Dedifferentiated amniotic fluid mesenchymal stem cell (primary cell): Measurements from ENCODE around the gene BCAP29.

Experiments
- DNase-seq: peaks from one replicate; pipeline ENCODE4 v3.0.0-alpha.2; 2016; ENCODE audit errors: extremely low spot score

Gene BCAP29

GRCh38 chr7:107582875-107583274 lies 2.8 kb downstream of the BCAP29 start:
- DNase-seq: no peak

GRCh38 chr7:107584716-107585115 lies 4.7 kb downstream of the BCAP29 start:
- DNase-seq: no peak

- no peak for DNase-seq
These were observed 8.6 kb downstream of the BCAP29 start for GRCh38 chr7:107588529-107589130.

GRCh38 chr7:107591421-107591820 lies 11.4 kb downstream of the BCAP29 start:
- DNase-seq: no peak

GRCh38 chr7:107592361-107593024 lies 12.4 kb downstream of the BCAP29 start:
- peak; percentile 54 for DNase-seq

- DNase-seq: no peak
These were observed 13.0 kb downstream of the BCAP29 start for GRCh38 chr7:107593025-107593410.

- DNase-seq: peak; percentile 81
These were observed 15.1 kb downstream of the BCAP29 start for GRCh38 chr7:107594961-107595737.

- DNase-seq: no peak
These were observed 17.0 kb downstream of the BCAP29 start for GRCh38 chr7:107596881-107597581.

GRCh38 chr7:107597582-107597916 lies 17.5 kb downstream of the BCAP29 start:
- DNase-seq: no peak

- no peak for DNase-seq
These were observed 17.9 kb downstream of the BCAP29 start for GRCh38 chr7:107597953-107598352.

GRCh38 chr7:107599262-107599661 lies 19.2 kb downstream of the BCAP29 start:
- DNase-seq: no peak

GRCh38 chr7:107600816-107601215 lies 20.8 kb downstream of the BCAP29 start:
- DNase-seq: no peak

GRCh38 chr7:107605218-107605815 lies 25.3 kb downstream of the BCAP29 start:
- no peak for DNase-seq

GRCh38 chr7:107606303-107606702 lies 26.3 kb downstream of the BCAP29 start:
- no peak for DNase-seq

GRCh38 chr7:107609811-107610261 lies 29.8 kb downstream of the BCAP29 start:
- no peak for DNase-seq

- DNase-seq: no peak
These were observed 30.3 kb downstream of the BCAP29 start for GRCh38 chr7:107610323-107610722.

GRCh38 chr7:107613439-107613838 lies 33.4 kb downstream of the BCAP29 start:
- DNase-seq: no peak

GRCh38 chr7:107613948-107614347 lies 33.9 kb downstream of the BCAP29 start:
- no peak for DNase-seq

GRCh38 chr7:107614425-107614824 lies 34.4 kb downstream of the BCAP29 start:
- DNase-seq: peak; percentile 39

- DNase-seq: no peak
These were observed 36.0 kb downstream of the BCAP29 start for GRCh38 chr7:107615910-107616680.

GRCh38 chr7:107622429-107622828 lies 42.4 kb downstream of the BCAP29 start:
- no peak for DNase-seq
